ENCODE data around the gene REELD1.
A peak's percentile ranks its signal among the peaks of the same experiment; 100 is the strongest.

The REELD1 gene

GRCh38 chr4:146214238-146214637 lies at the start of gene REELD1:
Gene REELD1, plus strand, starts transcription at chr4:146214538. Its CDS starts 2,415 bp downstream, at chr4:146216953.
- no peak for DNase-seq

GRCh38 chr4:146165221-146165620 lies 49.1 kb upstream of the REELD1 start:
- DNase-seq: no peak

- DNase-seq: no peak
Observed at GRCh38 chr4:146165840-146166239, 48.5 kb upstream of the REELD1 start.

- no peak for DNase-seq
Observed at GRCh38 chr4:146170149-146170548, 44.2 kb upstream of the REELD1 start.

GRCh38 chr4:146175541-146176453 lies 38.5 kb upstream of the REELD1 start, which contains the start of gene LSM6:
Gene LSM6, plus strand, starts transcription at chr4:146175718. Its CDS starts 7,204 bp downstream, at chr4:146182922.
- peak; percentile 27 for DNase-seq

GRCh38 chr4:146176891-146177290 lies 37.4 kb upstream of the REELD1 start:
- no peak for DNase-seq

- DNase-seq: no peak
Observed at GRCh38 chr4:146178126-146178525, 36.2 kb upstream of the REELD1 start.

- DNase-seq: no peak
Observed at GRCh38 chr4:146179784-146180370, 34.5 kb upstream of the REELD1 start.

GRCh38 chr4:146182443-146182842 lies 31.9 kb upstream of the REELD1 start:
- DNase-seq: no peak

- no peak for DNase-seq
Observed at GRCh38 chr4:146183209-146183608, 31.1 kb upstream of the REELD1 start.

- no peak for DNase-seq
Observed at GRCh38 chr4:146186041-146186440, 28.3 kb upstream of the REELD1 start.

GRCh38 chr4:146186596-146186995 lies 27.7 kb upstream of the REELD1 start:
- DNase-seq: no peak

GRCh38 chr4:146190456-146190855 lies 23.9 kb upstream of the REELD1 start:
- no peak for DNase-seq

GRCh38 chr4:146191766-146192458 lies 22.4 kb upstream of the REELD1 start:
- DNase-seq: no peak

GRCh38 chr4:146193628-146194027 lies 20.7 kb upstream of the REELD1 start:
- no peak for DNase-seq

- no peak for DNase-seq
Observed at GRCh38 chr4:146194212-146194611, 20.1 kb upstream of the REELD1 start.

- no peak for DNase-seq
Observed at GRCh38 chr4:146202665-146203064, 11.7 kb upstream of the REELD1 start.

GRCh38 chr4:146207410-146207809 lies 6.9 kb upstream of the REELD1 start:
- no peak for DNase-seq

GRCh38 chr4:146210890-146211289 lies 3.4 kb upstream of the REELD1 start:
- no peak for DNase-seq

GRCh38 chr4:146211440-146211839 lies 2.9 kb upstream of the REELD1 start:
- DNase-seq: no peak

GRCh38 chr4:146212781-146213180 lies 1.6 kb upstream of the REELD1 start:
- no peak for DNase-seq

GRCh38 chr4:146222313-146222712 lies 8.0 kb downstream of the REELD1 start:
- no peak for DNase-seq

GRCh38 chr4:146224326-146224966 lies 10.1 kb downstream of the REELD1 start:
- DNase-seq: no peak
